H9 (cell line): ENCODE measurements around the gene CERS3. TPM values are rescaled to one million over a fixed set of nuclear protein-coding genes. Genes with fewer than 3 reads are reported as not detected.

Experiments
- DNase-seq: peaks from one replicate; pipeline ENCODE4 v3.0.0-alpha.2; 2017
- H2AFZ ChIP-seq: one replicate; pipeline ENCODE4 v1.6.1; 2013; ENCODE audit warnings: mild to moderate bottlenecking, low read length, control low read depth, moderate library complexity
- H2AK5ac ChIP-seq: 2 replicates; pipeline ENCODE4 v1.6.1; 2013; ENCODE audit warnings: low read length, control low read depth, mixed read lengths; ENCODE audit not compliant: insufficient read length
- H2BK120ac ChIP-seq: one replicate; pipeline ENCODE4 v1.6.1; 2013; ENCODE audit warnings: low read depth, mild to moderate bottlenecking, low read length, control low read depth, inconsistent platforms; ENCODE audit not compliant: poor library complexity, severe bottlenecking
- H2BK12ac ChIP-seq: 2 replicates; pipeline ENCODE4 v1.6.1; 2013; ENCODE audit warnings: low read length, control low read depth, mixed read lengths, low read depth; ENCODE audit not compliant: insufficient read length
- H2BK15ac ChIP-seq: 2 replicates; pipeline ENCODE4 v1.6.1; 2013; ENCODE audit warnings: low read depth, low read length, control low read depth
- H2BK20ac ChIP-seq: one replicate; pipeline ENCODE4 v1.6.1; 2013; ENCODE audit warnings: low read depth, mild to moderate bottlenecking, low read length, control low read depth, inconsistent platforms; ENCODE audit not compliant: poor library complexity, severe bottlenecking
- H2BK5ac ChIP-seq: 2 replicates; pipeline ENCODE4 v1.6.1; 2013; ENCODE audit warnings: low read length, control low read depth, mixed read lengths; ENCODE audit not compliant: insufficient read length
- H3K14ac ChIP-seq: 2 replicates; pipeline ENCODE4 v1.6.1; 2013; ENCODE audit warnings: low read length, control low read depth; ENCODE audit not compliant: insufficient read depth
- H3K18ac ChIP-seq: 2 replicates; pipeline ENCODE4 v1.6.1; 2013; ENCODE audit warnings: low read depth, mild to moderate bottlenecking, mixed read lengths, low read length, control low read depth; ENCODE audit not compliant: insufficient read length
- H3K23ac ChIP-seq: 2 replicates; pipeline ENCODE4 v1.6.1; 2013; ENCODE audit warnings: low read length, control low read depth, mixed read lengths, low read depth; ENCODE audit not compliant: insufficient read length
- H3K23me2 ChIP-seq: 2 replicates; pipeline ENCODE4 v1.6.1; 2013; ENCODE audit warnings: low read depth, mild to moderate bottlenecking, mixed read lengths, low read length, control low read depth; ENCODE audit not compliant: insufficient read length, poor library complexity, severe bottlenecking
- H3K27ac ChIP-seq: 2 replicates; pipeline ENCODE4 v1.5.1; 2013; ENCODE audit warnings: low read length, control low read depth, mixed read lengths, low read depth; ENCODE audit not compliant: insufficient read length
- H3K27me3 ChIP-seq: 2 replicates; pipeline ENCODE4 v1.6.1; 2013; ENCODE audit warnings: low read length, control low read depth, inconsistent platforms; ENCODE audit not compliant: insufficient read depth
- H3K4ac ChIP-seq: 2 replicates; pipeline ENCODE4 v1.6.1; 2013; ENCODE audit warnings: low read depth, mild to moderate bottlenecking, control low read depth, inconsistent platforms, low read length, moderate library complexity
- H3K4me1 ChIP-seq: 2 replicates; pipeline ENCODE4 v1.6.1; 2013; ENCODE audit warnings: low read length, control low read depth, inconsistent platforms; ENCODE audit not compliant: insufficient read depth
- H3K4me2 ChIP-seq: 2 replicates; pipeline ENCODE4 v1.6.1; 2013; ENCODE audit warnings: low read length, control low read depth, mixed read lengths; ENCODE audit not compliant: insufficient read length, insufficient read depth
- H3K56ac ChIP-seq: 2 replicates; pipeline ENCODE4 v1.6.1; 2013; ENCODE audit warnings: low read depth, mild to moderate bottlenecking, mixed read lengths, low read length, control low read depth; ENCODE audit not compliant: insufficient read length
- H3K79me1 ChIP-seq: 2 replicates; pipeline ENCODE4 v1.6.1; 2013; ENCODE audit warnings: low read depth, mild to moderate bottlenecking, moderate library complexity, low read length, control low read depth, inconsistent platforms; ENCODE audit not compliant: insufficient read depth, poor library complexity, severe bottlenecking
- H3K79me2 ChIP-seq: 2 replicates; pipeline ENCODE4 v1.6.1; 2013; ENCODE audit warnings: low read length, control low read depth, inconsistent platforms; ENCODE audit not compliant: insufficient read depth
- H3K9ac ChIP-seq: 2 replicates; pipeline ENCODE4 v1.6.1; 2013; ENCODE audit warnings: low read length, control low read depth, mixed read lengths; ENCODE audit not compliant: insufficient read length; ENCODE audit errors: extremely low read depth
- H3K9me3 ChIP-seq: one replicate; pipeline ENCODE4 v1.6.1; 2013; ENCODE audit warnings: low read depth, low read length, inconsistent platforms; ENCODE audit not compliant: control insufficient read depth
- H3T11ph ChIP-seq: one replicate; pipeline ENCODE4 v1.6.1; 2013; ENCODE audit warnings: mild to moderate bottlenecking, low read length, control low read depth, inconsistent platforms
- H4K20me1 ChIP-seq: one replicate; pipeline ENCODE4 v1.6.1; 2013; ENCODE audit not compliant: control insufficient read depth, insufficient read length, insufficient read depth
- H4K5ac ChIP-seq: 2 replicates; pipeline ENCODE4 v1.6.1; 2013; ENCODE audit warnings: low read depth, mild to moderate bottlenecking, mixed read lengths, low read length, control low read depth; ENCODE audit not compliant: insufficient read length
- H4K8ac ChIP-seq: replicated peaks from 2 replicates; pipeline ENCODE4 v1.6.1; 2013; ENCODE audit warnings: low read length, control low read depth, mixed read lengths, low read depth; ENCODE audit not compliant: insufficient read length
- H4K91ac ChIP-seq: 2 replicates; pipeline ENCODE4 v1.6.1; 2013; ENCODE audit warnings: low read depth, mild to moderate bottlenecking, moderate library complexity, mixed read lengths, low read length, control low read depth; ENCODE audit not compliant: insufficient read length
- H3K27ac Mint-ChIP-seq, 3 experiments: 2 replicates in 2 of 3; 3 replicates in 1 of 3; pipeline ENCODE4 v1.8.0; 2020 to 2021; ENCODE audit warnings: mixed read lengths in 3 of 3, mild to moderate bottlenecking in 1 of 3, moderate library complexity in 1 of 3
- H3K27me3 Mint-ChIP-seq: 2 replicates; pipeline ENCODE4 v1.8.0; 2021; ENCODE audit warnings: low read depth, mild to moderate bottlenecking, moderate library complexity, mixed read lengths
- H3K36me3 Mint-ChIP-seq, 3 experiments: 2 replicates in 2 of 3; 3 replicates in 1 of 3; pipeline ENCODE4 v1.8.0; 2020 to 2021; ENCODE audit warnings: low read depth in 3 of 3, mixed read lengths in 3 of 3; ENCODE audit not compliant: insufficient read depth in 1 of 3
- H3K4me1 Mint-ChIP-seq, 2 experiments: 2 replicates each; pipeline ENCODE4 v1.8.0; 2020; ENCODE audit warnings: mixed read lengths in 2 of 2
- H3K4me3 Mint-ChIP-seq, 2 experiments: 2 replicates in 1 of 2; 3 replicates in 1 of 2; pipeline ENCODE4 v1.8.0; 2020 to 2021; ENCODE audit warnings: mild to moderate bottlenecking in 2 of 2, mixed read lengths in 2 of 2, moderate library complexity in 1 of 2
- H3K9me3 Mint-ChIP-seq, 2 experiments: 2 replicates in 1 of 2; 3 replicates in 1 of 2; pipeline ENCODE4 v1.8.0; 2020; ENCODE audit warnings: mild to moderate bottlenecking in 2 of 2, mixed read lengths in 2 of 2, moderate library complexity in 1 of 2
- CTCF ChIP-seq: fragments of 200-600 bp; sonication (generic); conservative IDR thresholded peaks from 3 replicates; pipeline ENCODE4 v1.8.0; 2021; ENCODE audit warnings: antibody characterized with exemption, mild to moderate bottlenecking
- WGBS: extraction: QIAGEN DNeasy Blood & Tissue Kit; methylation state at CpG from one replicate; pipeline ENCODE4 v1.1.7; 2013; ENCODE audit warnings: missing lambda C conversion rate, low lambda C conversion rate, mixed read lengths; ENCODE audit not compliant: insufficient read length; ENCODE audit errors: extremely low coverage; 5-methylcytosine and 5-hydroxymethylcytosine counted together
- total RNA-seq: library from RNA; stranded (reverse); gene quantifications from 2 replicates; pipeline ENCODE4 v1.2.1, GENCODE V29; 2021

Gene CERS3
- total RNA-seq, 1 experiment from 2014 or later: 1.4 TPM

GRCh38 chr15:100517846-100518245 is 10.9 kb downstream of the CERS3 start:
- no peak overlapping the region for H3K56ac ChIP-seq
- no peaks in the 10 kb centered on the region for H3K79me1 ChIP-seq
- no peak overlapping the region for H3T11ph ChIP-seq
- no peaks in the 10 kb centered on the region for H3K9me3 ChIP-seq
- no peak for TF ChIP-seq CTCF
- WGBS: no CpG with 5 or more reads among the region's 3 CpGs
- H4K8ac ChIP-seq: no peak overlapping the region
- no peak overlapping the region for H4K91ac ChIP-seq
- no peak overlapping the region for H4K5ac ChIP-seq
- Mint-ChIP-seq H3K9me3 (peaks cover under 1 to 1% of the 10 kb centered on the region in 2 experiments; a peak in 3 of 5 replicates), H3K4me1 (peaks cover 0 to 8% of the 10 kb centered on the region in 2 experiments; a peak in 2 of 4 replicates), H3K4me3 (no peak overlapping the region), H3K27ac (no peak overlapping the region), H3K36me3 (no peaks in the 10 kb centered on the region), H3K27me3 (no peaks in the 10 kb centered on the region; the same call in 1 of the 2 replicates)
- H3K14ac ChIP-seq: no peak overlapping the region
- no peak overlapping the region for H3K9ac ChIP-seq
- H2AFZ ChIP-seq: no peak overlapping the region
- no peak overlapping the region for H2BK20ac ChIP-seq
- H2BK5ac ChIP-seq: no peak overlapping the region
- H2BK120ac ChIP-seq: no peak overlapping the region
- H2AK5ac ChIP-seq: no peak overlapping the region
- no peaks in the 10 kb centered on the region for H3K4me1 ChIP-seq
- no peak overlapping the region for H3K4ac ChIP-seq
- H3K18ac ChIP-seq: no peak overlapping the region
- no peaks in the 10 kb centered on the region for H4K20me1 ChIP-seq
- H3K23me2 ChIP-seq: no peaks in the 10 kb centered on the region
- H3K23ac ChIP-seq: no peak overlapping the region
- H3K79me2 ChIP-seq: no peaks in the 10 kb centered on the region
- H3K27me3 ChIP-seq: no peaks in the 10 kb centered on the region
- H3K27ac ChIP-seq: no peak overlapping the region
- no peak for DNase-seq
- H2BK12ac ChIP-seq: no peak overlapping the region
- no peak overlapping the region for H3K4me2 ChIP-seq
- no peak overlapping the region for H2BK15ac ChIP-seq
